Vagina (tissue), 2 donors: Measurements from ENCODE around the gene SBF2.

ENCODE experiments used
- POLR2A ChIP-seq, 2 donors: fragments of 450-650 bp; IDR thresholded peaks; one replicate each; pipeline ENCODE4 v1.6.1; 2017; ENCODE audit warnings: antibody characterized with exemption in 2 of 2, mild to moderate bottlenecking in 2 of 2, moderate library complexity in 2 of 2
- POLR2AphosphoS5 ChIP-seq, 2 donors: sonication (generic); formaldehyde crosslinking; IDR thresholded peaks; one replicate each; pipeline ENCODE4 v1.9.0; 2017; ENCODE audit warnings: antibody characterized with exemption in 2 of 2, mild to moderate bottlenecking in 2 of 2, low read depth in 1 of 2; ENCODE audit not compliant: insufficient read depth in 1 of 2
- TF ChIP-seq, protein P1 (sequence below), 3 experiments: fragments of 450-650 bp in 2 of 3; fragments of 200-600 bp in 1 of 3; sonication (generic) in 1 of 3; IDR thresholded peaks; one replicate each; pipeline ENCODE4 v1.5.1; 2017 to 2019; ENCODE audit warnings: antibody characterized with exemption in 3 of 3, mild to moderate bottlenecking in 2 of 3, moderate library complexity in 2 of 3

DNA sequence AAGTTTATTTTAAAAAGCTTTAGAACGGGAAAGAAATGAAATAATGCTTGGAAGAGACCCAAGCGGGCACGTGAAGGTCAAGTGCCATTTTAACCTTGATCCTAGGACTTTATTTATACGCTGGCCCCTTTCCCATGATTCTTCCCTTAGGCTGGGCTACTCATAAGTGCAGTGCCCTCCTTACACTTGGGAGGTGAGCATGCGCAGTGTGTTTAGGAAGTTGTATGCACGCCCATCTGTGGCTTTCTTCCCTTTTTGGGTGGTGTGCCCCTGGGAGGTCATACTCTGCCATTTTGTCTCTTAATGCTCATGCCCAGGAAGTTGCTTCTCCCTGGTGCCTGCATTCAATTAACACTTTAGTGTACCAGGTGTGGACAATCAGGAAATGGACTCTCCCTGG is 390.4 kb downstream of the SBF2 start:
- TF ChIP-seq POLR2AphosphoS5 (IDR thresholded peaks at IDR 0.05; ENCODE audit: insufficient read depth in 1 of 2, low read depth in 1 of 2) (no peak), POLR2A (IDR thresholded peaks at IDR 0.05) (no peak)
- TF ChIP-seq, protein P1, sequence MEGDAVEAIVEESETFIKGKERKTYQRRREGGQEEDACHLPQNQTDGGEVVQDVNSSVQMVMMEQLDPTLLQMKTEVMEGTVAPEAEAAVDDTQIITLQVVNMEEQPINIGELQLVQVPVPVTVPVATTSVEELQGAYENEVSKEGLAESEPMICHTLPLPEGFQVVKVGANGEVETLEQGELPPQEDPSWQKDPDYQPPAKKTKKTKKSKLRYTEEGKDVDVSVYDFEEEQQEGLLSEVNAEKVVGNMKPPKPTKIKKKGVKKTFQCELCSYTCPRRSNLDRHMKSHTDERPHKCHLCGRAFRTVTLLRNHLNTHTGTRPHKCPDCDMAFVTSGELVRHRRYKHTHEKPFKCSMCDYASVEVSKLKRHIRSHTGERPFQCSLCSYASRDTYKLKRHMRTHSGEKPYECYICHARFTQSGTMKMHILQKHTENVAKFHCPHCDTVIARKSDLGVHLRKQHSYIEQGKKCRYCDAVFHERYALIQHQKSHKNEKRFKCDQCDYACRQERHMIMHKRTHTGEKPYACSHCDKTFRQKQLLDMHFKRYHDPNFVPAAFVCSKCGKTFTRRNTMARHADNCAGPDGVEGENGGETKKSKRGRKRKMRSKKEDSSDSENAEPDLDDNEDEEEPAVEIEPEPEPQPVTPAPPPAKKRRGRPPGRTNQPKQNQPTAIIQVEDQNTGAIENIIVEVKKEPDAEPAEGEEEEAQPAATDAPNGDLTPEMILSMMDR (IDR thresholded peaks at IDR 0.05), result no peak
